HuH-7.5 (cell line): Measurements from ENCODE around the gene PRR5L.

Experiments used
- DNase-seq: peaks from one replicate; pipeline ENCODE4 v3.0.0; 2011; ENCODE audit warnings: low spot score

Gene PRR5L

GRCh38 chr11:36376888-36377758 is 81.0 kb downstream of the PRR5L start:
- no peak for DNase-seq

GRCh38 chr11:36377759-36378564 is 81.9 kb downstream of the PRR5L start:
- DNase-seq: no peak

GRCh38 chr11:36379653-36380052 is 83.6 kb downstream of the PRR5L start:
- DNase-seq: no peak

- no peak for DNase-seq
Measured at GRCh38 chr11:36380296-36381014, 84.4 kb downstream of the PRR5L start.

GRCh38 chr11:36381015-36381360 is 84.9 kb downstream of the PRR5L start:
- no peak for DNase-seq

- no peak for DNase-seq
Measured at GRCh38 chr11:36383195-36383594, 87.1 kb downstream of the PRR5L start.

GRCh38 chr11:36385121-36385970 is 89.3 kb downstream of the PRR5L start:
- DNase-seq: no peak

GRCh38 chr11:36386411-36386810 is 90.3 kb downstream of the PRR5L start:
- no peak for DNase-seq

- no peak for DNase-seq
Measured at GRCh38 chr11:36388071-36388470, 92.0 kb downstream of the PRR5L start.

- DNase-seq: no peak
Measured at GRCh38 chr11:36388951-36389350, 92.9 kb downstream of the PRR5L start.

GRCh38 chr11:36389811-36390210 is 93.7 kb downstream of the PRR5L start:
- DNase-seq: no peak

GRCh38 chr11:36390963-36391471 is 94.9 kb downstream of the PRR5L start:
- DNase-seq: no peak

- DNase-seq: no peak
Measured at GRCh38 chr11:36392196-36392595, 96.1 kb downstream of the PRR5L start.

GRCh38 chr11:36394056-36394455 is 98.0 kb downstream of the PRR5L start:
- no peak for DNase-seq

GRCh38 chr11:36394926-36395325 is 98.8 kb downstream of the PRR5L start:
- DNase-seq: no peak

- no peak for DNase-seq
Measured at GRCh38 chr11:36395978-36396736, 100.1 kb downstream of the PRR5L start.

- DNase-seq: no peak
Measured at GRCh38 chr11:36398231-36398953, 102.3 kb downstream of the PRR5L start.

GRCh38 chr11:36399236-36399635 is 103.1 kb downstream of the PRR5L start:
- no peak for DNase-seq

- DNase-seq: no peak
Measured at GRCh38 chr11:36399745-36400144, 103.7 kb downstream of the PRR5L start.
